Measurements from ENCODE around the gene ZFP62. TPM values are rescaled to one million over a fixed set of nuclear protein-coding genes. Genes with fewer than 3 reads are reported as not detected.

ZFP62 gene
- total RNA-seq, 4 donors from 2014 or later: 17.7 to 22.8 (median 20.5) TPM

- peak overlapping the region in 1 of 4 donors; percentile 2 for H3K4me3 ChIP-seq
- intact Hi-C loops (cut with DNase I): no loop called here
- WGBS: 91% methylated on average over 11 of the region's 11 CpGs
- DNase-seq (ENCODE audit: extremely low spot score): peak; percentile 53
- no peaks in the 10 kb centered on the region for H3K27me3 ChIP-seq
- no peaks in the 10 kb centered on the region for H3K9me3 ChIP-seq
- H3K36me3 ChIP-seq: peaks cover 0 to 39% (median 16%) of the 10 kb centered on the region in 4 donors
- peaks cover 67 to 89% (median 76%) of the 10 kb centered on the region in 4 donors for H3K4me1 ChIP-seq
- no peak overlapping the region for H3K27ac ChIP-seq (replicated peaks in 1 of 4)
- TF ChIP-seq EP300 (IDR thresholded peaks at IDR 0.05) (no peak), POLR2A (IDR thresholded peaks at IDR 0.05; ENCODE audit: low read depth) (no peak), POLR2AphosphoS5 (IDR thresholded peaks at IDR 0.05) (no peak)
These were observed 62.9 kb downstream of the ZFP62 start for GRCh38 chr5:180798193-180798592.

Small RNA genes within 50 kb of the gene (small RNA-seq; reads per million reads assigned to genes)
- 0 reads per million in 3 donors for gene RF00019

Other genes starting within 250 kb of the ZFP62 start
- 10 to 100 TPM; 10.4 to 15.6 (median 11.8) TPM for gene FLT4, start 211.7 kb downstream of the ZFP62 start, total RNA-seq
- not detected for gene OR2Y1, start 121.2 kb downstream of the ZFP62 start, total RNA-seq
- gene MGAT1, start 58.5 kb downstream of the ZFP62 start, total RNA-seq: 100 to 1,000 TPM; 132 to 205 (median 190) TPM
- under 1 TPM in 3 of 4 donors, not detected in 1; 0.17 to 0.58 (median 0.34) TPM for gene BTNL8, start 37.9 kb upstream of the ZFP62 start, total RNA-seq
- under 1 TPM in 1 of 4 donors, not detected in 3; 0.13 TPM for gene BTNL3, start 127.6 kb upstream of the ZFP62 start, total RNA-seq
- gene BTNL9, start 179.0 kb upstream of the ZFP62 start, total RNA-seq: 10 to 100 TPM in 2 of 4 donors, 1 to 10 TPM in 2; 9.1 to 30.6 (median 15.0) TPM